H9 (cell line): Measurements from ENCODE around the gene GALNT16. TPM values are rescaled to one million over a fixed set of nuclear protein-coding genes. Genes with fewer than 3 reads are reported as not detected.

ENCODE experiments used
- DNase-seq: peaks from one replicate; pipeline ENCODE4 v3.0.0-alpha.2; 2017
- H2AFZ ChIP-seq: one replicate; pipeline ENCODE4 v1.6.1; 2013; ENCODE audit warnings: mild to moderate bottlenecking, low read length, control low read depth, moderate library complexity
- H2AK5ac ChIP-seq: 2 replicates; pipeline ENCODE4 v1.6.1; 2013; ENCODE audit warnings: low read length, control low read depth, mixed read lengths; ENCODE audit not compliant: insufficient read length
- H2BK120ac ChIP-seq: one replicate; pipeline ENCODE4 v1.6.1; 2013; ENCODE audit warnings: low read depth, mild to moderate bottlenecking, low read length, control low read depth, inconsistent platforms; ENCODE audit not compliant: poor library complexity, severe bottlenecking
- H2BK12ac ChIP-seq: 2 replicates; pipeline ENCODE4 v1.6.1; 2013; ENCODE audit warnings: low read length, control low read depth, mixed read lengths, low read depth; ENCODE audit not compliant: insufficient read length
- H2BK15ac ChIP-seq: 2 replicates; pipeline ENCODE4 v1.6.1; 2013; ENCODE audit warnings: low read depth, low read length, control low read depth
- H2BK20ac ChIP-seq: one replicate; pipeline ENCODE4 v1.6.1; 2013; ENCODE audit warnings: low read depth, mild to moderate bottlenecking, low read length, control low read depth, inconsistent platforms; ENCODE audit not compliant: poor library complexity, severe bottlenecking
- H2BK5ac ChIP-seq: 2 replicates; pipeline ENCODE4 v1.6.1; 2013; ENCODE audit warnings: low read length, control low read depth, mixed read lengths; ENCODE audit not compliant: insufficient read length
- H3K14ac ChIP-seq: 2 replicates; pipeline ENCODE4 v1.6.1; 2013; ENCODE audit warnings: low read length, control low read depth; ENCODE audit not compliant: insufficient read depth
- H3K18ac ChIP-seq: 2 replicates; pipeline ENCODE4 v1.6.1; 2013; ENCODE audit warnings: low read depth, mild to moderate bottlenecking, mixed read lengths, low read length, control low read depth; ENCODE audit not compliant: insufficient read length
- H3K23ac ChIP-seq: 2 replicates; pipeline ENCODE4 v1.6.1; 2013; ENCODE audit warnings: low read length, control low read depth, mixed read lengths, low read depth; ENCODE audit not compliant: insufficient read length
- H3K23me2 ChIP-seq: 2 replicates; pipeline ENCODE4 v1.6.1; 2013; ENCODE audit warnings: low read depth, mild to moderate bottlenecking, mixed read lengths, low read length, control low read depth; ENCODE audit not compliant: insufficient read length, poor library complexity, severe bottlenecking
- H3K27ac ChIP-seq: 2 replicates; pipeline ENCODE4 v1.5.1; 2013; ENCODE audit warnings: low read length, control low read depth, mixed read lengths, low read depth; ENCODE audit not compliant: insufficient read length
- H3K27me3 ChIP-seq: 2 replicates; pipeline ENCODE4 v1.6.1; 2013; ENCODE audit warnings: low read length, control low read depth, inconsistent platforms; ENCODE audit not compliant: insufficient read depth
- H3K4ac ChIP-seq: 2 replicates; pipeline ENCODE4 v1.6.1; 2013; ENCODE audit warnings: low read depth, mild to moderate bottlenecking, control low read depth, inconsistent platforms, low read length, moderate library complexity
- H3K4me1 ChIP-seq: 2 replicates; pipeline ENCODE4 v1.6.1; 2013; ENCODE audit warnings: low read length, control low read depth, inconsistent platforms; ENCODE audit not compliant: insufficient read depth
- H3K4me2 ChIP-seq: 2 replicates; pipeline ENCODE4 v1.6.1; 2013; ENCODE audit warnings: low read length, control low read depth, mixed read lengths; ENCODE audit not compliant: insufficient read length, insufficient read depth
- H3K56ac ChIP-seq: 2 replicates; pipeline ENCODE4 v1.6.1; 2013; ENCODE audit warnings: low read depth, mild to moderate bottlenecking, mixed read lengths, low read length, control low read depth; ENCODE audit not compliant: insufficient read length
- H3K79me1 ChIP-seq: 2 replicates; pipeline ENCODE4 v1.6.1; 2013; ENCODE audit warnings: low read depth, mild to moderate bottlenecking, moderate library complexity, low read length, control low read depth, inconsistent platforms; ENCODE audit not compliant: insufficient read depth, poor library complexity, severe bottlenecking
- H3K79me2 ChIP-seq: 2 replicates; pipeline ENCODE4 v1.6.1; 2013; ENCODE audit warnings: low read length, control low read depth, inconsistent platforms; ENCODE audit not compliant: insufficient read depth
- H3K9ac ChIP-seq: 2 replicates; pipeline ENCODE4 v1.6.1; 2013; ENCODE audit warnings: low read length, control low read depth, mixed read lengths; ENCODE audit not compliant: insufficient read length; ENCODE audit errors: extremely low read depth
- H3K9me3 ChIP-seq: one replicate; pipeline ENCODE4 v1.6.1; 2013; ENCODE audit warnings: low read depth, low read length, inconsistent platforms; ENCODE audit not compliant: control insufficient read depth
- H3T11ph ChIP-seq: one replicate; pipeline ENCODE4 v1.6.1; 2013; ENCODE audit warnings: mild to moderate bottlenecking, low read length, control low read depth, inconsistent platforms
- H4K20me1 ChIP-seq: one replicate; pipeline ENCODE4 v1.6.1; 2013; ENCODE audit not compliant: control insufficient read depth, insufficient read length, insufficient read depth
- H4K5ac ChIP-seq: 2 replicates; pipeline ENCODE4 v1.6.1; 2013; ENCODE audit warnings: low read depth, mild to moderate bottlenecking, mixed read lengths, low read length, control low read depth; ENCODE audit not compliant: insufficient read length
- H4K8ac ChIP-seq: replicated peaks from 2 replicates; pipeline ENCODE4 v1.6.1; 2013; ENCODE audit warnings: low read length, control low read depth, mixed read lengths, low read depth; ENCODE audit not compliant: insufficient read length
- H4K91ac ChIP-seq: 2 replicates; pipeline ENCODE4 v1.6.1; 2013; ENCODE audit warnings: low read depth, mild to moderate bottlenecking, moderate library complexity, mixed read lengths, low read length, control low read depth; ENCODE audit not compliant: insufficient read length
- H3K27ac Mint-ChIP-seq, 3 experiments: 2 replicates in 2 of 3; 3 replicates in 1 of 3; pipeline ENCODE4 v1.8.0; 2020 to 2021; ENCODE audit warnings: mixed read lengths in 3 of 3, mild to moderate bottlenecking in 1 of 3, moderate library complexity in 1 of 3
- H3K27me3 Mint-ChIP-seq: 2 replicates; pipeline ENCODE4 v1.8.0; 2021; ENCODE audit warnings: low read depth, mild to moderate bottlenecking, moderate library complexity, mixed read lengths
- H3K36me3 Mint-ChIP-seq, 3 experiments: 2 replicates in 2 of 3; 3 replicates in 1 of 3; pipeline ENCODE4 v1.8.0; 2020 to 2021; ENCODE audit warnings: low read depth in 3 of 3, mixed read lengths in 3 of 3; ENCODE audit not compliant: insufficient read depth in 1 of 3
- H3K4me1 Mint-ChIP-seq, 2 experiments: 2 replicates each; pipeline ENCODE4 v1.8.0; 2020; ENCODE audit warnings: mixed read lengths in 2 of 2
- H3K4me3 Mint-ChIP-seq, 2 experiments: 2 replicates in 1 of 2; 3 replicates in 1 of 2; pipeline ENCODE4 v1.8.0; 2020 to 2021; ENCODE audit warnings: mild to moderate bottlenecking in 2 of 2, mixed read lengths in 2 of 2, moderate library complexity in 1 of 2
- H3K9me3 Mint-ChIP-seq, 2 experiments: 2 replicates in 1 of 2; 3 replicates in 1 of 2; pipeline ENCODE4 v1.8.0; 2020; ENCODE audit warnings: mild to moderate bottlenecking in 2 of 2, mixed read lengths in 2 of 2, moderate library complexity in 1 of 2
- CTCF ChIP-seq: fragments of 200-600 bp; sonication (generic); conservative IDR thresholded peaks from 3 replicates; pipeline ENCODE4 v1.8.0; 2021; ENCODE audit warnings: antibody characterized with exemption, mild to moderate bottlenecking
- WGBS: extraction: QIAGEN DNeasy Blood & Tissue Kit; methylation state at CpG from one replicate; pipeline ENCODE4 v1.1.7; 2013; ENCODE audit warnings: missing lambda C conversion rate, low lambda C conversion rate, mixed read lengths; ENCODE audit not compliant: insufficient read length; ENCODE audit errors: extremely low coverage; 5-methylcytosine and 5-hydroxymethylcytosine counted together
- total RNA-seq: library from RNA; stranded (reverse); gene quantifications from 2 replicates; pipeline ENCODE4 v1.2.1, GENCODE V29; 2021

The GALNT16 gene
- total RNA-seq, 1 experiment from 2014 or later = 2.3 TPM

- Histone ChIP-seq H3K9me3 (no peaks in the 10 kb centered on the region), H2AFZ (no peak overlapping the region), H3K27ac (no peak overlapping the region), H3K23ac (no peak overlapping the region), H3K23me2 (no peaks in the 10 kb centered on the region), H2BK12ac (no peak overlapping the region), H3K9ac (no peak overlapping the region), H3K79me1 (no peaks in the 10 kb centered on the region), H3K79me2 (peaks cover 2% of the 10 kb centered on the region; the same call in 1 of the 2 replicates), H3K56ac (no peak overlapping the region), H4K8ac (no peak overlapping the region), H4K20me1 (no peaks in the 10 kb centered on the region), H3K18ac (no peak overlapping the region), H3K4me2 (no peak overlapping the region), H3K14ac (no peak overlapping the region), H2BK20ac (no peak overlapping the region), H2AK5ac (no peak overlapping the region), H3K27me3 (no peaks in the 10 kb centered on the region), H3K4me1 (no peaks in the 10 kb centered on the region), H2BK5ac (no peak overlapping the region), H2BK120ac (no peak overlapping the region), H4K91ac (no peak overlapping the region), H4K5ac (no peak overlapping the region), H2BK15ac (no peak overlapping the region), H3K4ac (no peak overlapping the region), H3T11ph (no peak overlapping the region)
- Mint-ChIP-seq H3K4me3 (no peak overlapping the region; a peak in 1 of 5 replicates), H3K9me3 (no peaks in the 10 kb centered on the region), H3K4me1 (peaks cover 21 to 34% of the 10 kb centered on the region in 2 experiments), H3K36me3 (no peaks in the 10 kb centered on the region), H3K27ac (no peak overlapping the region), H3K27me3 (no peaks in the 10 kb centered on the region; the same call in 1 of the 2 replicates)
- no peak for DNase-seq
- TF ChIP-seq CTCF = no peak
- WGBS = no CpG with 5 or more reads among the region's 3 CpGs
Observed at GRCh38 chr14:69351385-69351784, 91.4 kb downstream of the GALNT16 start.
